UCSD-AML1 (cell line): Measurements from ENCODE around the gene ZNF337.
A peak's percentile ranks its signal among the peaks of the same experiment; 100 is the strongest.
"Not testable (repeated sequence)": the region's sequence is repeated elsewhere in the genome, so short reads cannot be mapped to it uniquely, and the experiment has no call there.

Experiments used
- DNase-seq: peaks from one replicate; lab custom pipeline; 2025; ENCODE audit not compliant: unreplicated experiment; lab: John Stamatoyannopoulos, UW

Gene ZNF337

DNA sequence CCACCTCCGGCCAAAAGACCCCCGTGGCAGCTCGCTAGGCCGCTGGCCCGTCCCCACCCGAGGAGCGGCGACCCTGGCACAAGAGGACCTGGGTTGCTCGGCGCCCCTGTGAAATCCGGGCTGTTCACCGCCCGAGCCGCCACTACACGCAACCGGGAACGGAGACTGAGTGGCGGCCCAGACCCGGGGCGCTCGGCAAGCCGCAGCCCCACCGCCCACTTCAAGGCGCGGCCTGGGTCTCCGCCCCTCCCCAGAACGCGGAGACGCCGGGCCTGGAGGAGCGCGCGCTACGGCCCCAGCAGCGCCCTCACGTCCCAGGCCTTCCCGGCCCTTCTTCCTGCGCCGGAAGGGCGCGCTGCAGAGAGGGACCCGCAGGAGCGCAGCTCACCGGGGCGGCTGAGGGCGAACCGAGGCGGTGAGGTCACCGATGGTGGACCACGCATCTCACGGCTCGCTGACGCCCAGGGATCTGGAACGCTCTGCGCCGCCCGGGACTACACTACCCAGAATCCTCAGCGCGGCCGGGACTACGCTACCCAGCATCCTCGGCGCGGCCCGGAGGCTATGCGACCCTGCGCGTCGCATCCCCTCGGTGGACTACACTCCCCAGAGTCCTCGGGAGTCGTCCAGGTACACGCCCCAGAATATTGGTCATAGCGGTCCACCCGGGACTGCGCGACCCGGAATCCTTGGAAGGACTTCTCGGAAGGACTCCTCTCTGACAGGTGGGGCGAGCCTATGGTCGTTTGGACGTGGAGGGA lies at the start of gene ZNF337:
ZNF337 (minus strand) TSS at position 483 of the 761 bp plus-strand sequence. CDS start 10,436 bp downstream, outside the sequence.
- DNase-seq: peak; percentile 97

- DNase-seq: no peak
Observed at GRCh38 chr20:25745738-25746137, 49.1 kb upstream of the ZNF337 start.

GRCh38 chr20:25745100-25745499 lies 48.4 kb upstream of the ZNF337 start:
- DNase-seq: no peak

DNA sequence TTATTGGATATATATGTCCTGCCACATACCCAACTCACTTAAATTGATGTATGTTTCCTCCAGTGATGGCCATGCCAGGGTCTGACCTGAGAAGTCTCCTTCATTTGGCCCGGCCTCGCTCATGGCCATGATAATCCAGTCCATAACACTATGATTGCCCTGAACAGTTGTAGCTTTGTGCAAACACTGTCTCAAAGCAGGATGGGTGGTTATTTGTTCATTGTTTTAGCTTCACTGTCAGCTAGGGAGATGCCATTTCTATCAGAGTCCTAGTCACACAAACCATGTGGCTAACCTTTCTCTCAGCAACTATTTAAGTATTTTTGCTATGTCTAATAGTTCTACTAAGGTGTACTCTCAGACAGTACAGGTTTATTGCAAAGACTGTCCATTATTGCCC lies 47.6 kb upstream of the ZNF337 start:
- no peak for DNase-seq

DNA sequence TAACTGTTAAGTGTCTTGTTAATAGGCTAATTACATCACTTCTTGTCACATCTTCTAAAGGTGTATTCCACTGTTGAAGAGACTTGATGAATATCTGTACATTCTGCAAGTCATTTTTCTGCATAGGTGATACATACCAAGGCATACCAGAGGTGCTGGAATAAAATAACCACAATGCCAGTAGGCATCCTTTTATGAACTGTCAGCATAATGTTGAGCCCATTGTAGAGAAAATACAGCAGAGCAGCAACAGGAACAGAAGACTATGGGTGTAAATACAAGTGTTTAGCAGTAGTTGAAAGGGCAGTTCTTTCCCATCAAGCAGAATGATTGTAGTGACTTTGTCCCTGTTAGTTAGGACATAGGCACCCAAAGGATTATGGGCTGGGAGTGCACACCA lies 44.4 kb upstream of the ZNF337 start:
- no peak for DNase-seq

- no peak for DNase-seq
Observed at GRCh38 chr20:25739615-25740320, 43.1 kb upstream of the ZNF337 start.

DNA sequence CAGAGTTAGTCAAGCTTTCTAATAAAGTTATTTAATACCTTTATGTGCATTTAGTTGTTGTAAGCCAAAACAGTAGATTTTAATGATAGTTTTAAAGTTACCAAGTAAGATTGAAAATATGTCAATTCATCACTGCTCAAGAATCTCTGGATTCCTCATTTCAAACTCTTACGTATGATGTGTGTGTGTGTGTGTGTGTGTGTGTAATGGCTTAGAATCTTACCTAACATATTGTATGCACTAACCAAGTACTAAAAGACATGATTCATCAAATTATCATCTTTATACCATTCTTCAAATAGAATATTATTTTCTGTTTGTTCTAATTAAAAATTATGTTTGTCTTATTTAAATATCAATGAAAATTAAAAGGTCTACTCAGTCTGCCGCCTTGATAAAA lies 41.5 kb upstream of the ZNF337 start:
- no peak for DNase-seq

GRCh38 chr20:25733903-25734302 lies 37.2 kb upstream of the ZNF337 start:
- DNase-seq: no peak

GRCh38 chr20:25730862-25731261 lies 34.2 kb upstream of the ZNF337 start:
- DNase-seq: no peak

DNA sequence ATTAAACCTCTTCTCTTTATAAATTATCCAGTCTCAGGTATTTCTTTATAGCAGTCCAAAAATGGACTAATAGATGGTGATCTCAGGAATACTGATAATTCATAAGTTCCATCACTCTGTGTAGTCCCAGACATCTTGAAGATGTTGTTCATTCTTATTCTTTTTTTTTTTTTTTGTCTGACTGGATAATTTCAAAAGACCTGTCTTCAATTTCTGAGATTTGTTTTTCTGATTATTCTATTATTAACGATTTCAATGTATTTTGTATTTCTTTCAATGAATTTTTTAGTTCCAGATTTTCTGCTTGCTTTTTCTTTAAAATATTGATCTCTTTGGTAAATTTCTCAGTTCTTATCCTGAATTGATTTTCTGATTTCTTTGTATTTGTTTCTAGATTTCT lies 29.7 kb upstream of the ZNF337 start:
- no peak for DNase-seq

DNA sequence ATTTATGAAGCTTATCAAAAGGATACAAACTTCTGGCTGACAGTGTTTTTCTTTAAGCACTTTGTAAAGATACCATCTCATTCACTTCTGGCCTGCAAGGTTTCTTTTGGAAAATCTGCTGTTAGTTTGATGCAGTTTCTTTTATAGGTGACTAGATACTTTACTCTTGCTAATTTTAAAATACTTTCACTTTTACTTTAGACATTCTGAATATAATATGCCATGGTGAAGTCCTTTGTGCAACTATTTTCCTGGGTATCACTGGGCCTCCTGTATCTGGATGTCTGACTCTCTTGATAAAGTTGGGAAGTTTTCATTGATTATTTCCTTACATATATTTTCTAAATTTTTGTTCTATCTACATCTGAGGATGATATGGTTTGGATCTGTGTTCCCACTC lies 29.0 kb upstream of the ZNF337 start:
- DNase-seq: no peak

DNA sequence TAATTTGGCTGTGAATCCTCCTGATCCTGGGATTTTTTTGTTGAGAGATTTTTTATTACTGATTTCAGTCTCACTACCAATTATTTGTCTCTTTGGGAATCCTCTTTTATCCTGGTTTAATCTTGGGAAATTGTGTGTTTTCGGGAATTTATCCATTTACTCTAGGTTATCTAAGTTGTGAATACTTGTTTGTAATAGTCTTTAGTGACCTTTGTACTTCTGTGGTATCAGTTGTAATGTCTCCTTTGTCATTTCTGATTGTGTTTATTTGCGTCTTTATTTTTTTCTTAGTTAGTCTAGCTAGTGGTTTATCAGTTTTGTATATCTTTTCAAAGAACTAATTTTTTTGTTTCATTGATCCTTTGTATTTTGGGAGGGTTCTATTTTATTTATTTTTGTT lies 27.3 kb upstream of the ZNF337 start:
- no peak for DNase-seq

DNA sequence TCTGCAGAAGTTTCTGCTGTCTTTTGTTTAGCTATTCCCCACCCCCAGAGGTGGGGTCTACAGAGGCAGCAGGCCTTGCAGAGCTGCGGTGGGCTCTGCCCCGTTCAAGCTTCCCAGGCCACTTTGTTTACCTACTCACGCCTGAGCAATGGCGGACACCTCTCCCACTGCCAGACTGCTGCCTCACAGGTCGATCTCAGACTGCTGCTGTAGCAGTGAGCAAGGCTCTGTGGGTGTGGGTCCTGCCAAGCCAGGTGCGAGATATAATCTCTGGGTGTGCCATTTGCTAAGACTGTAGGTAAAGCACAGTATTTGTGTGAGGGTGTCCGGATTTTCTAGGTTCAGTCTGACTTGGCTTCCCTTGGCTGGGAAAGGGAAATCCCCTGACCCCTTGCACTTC lies 23.6 kb upstream of the ZNF337 start:
- DNase-seq: no peak

- DNase-seq: not testable (repeated sequence)
Observed at GRCh38 chr20:25718896-25719809, 22.5 kb upstream of the ZNF337 start.

DNA sequence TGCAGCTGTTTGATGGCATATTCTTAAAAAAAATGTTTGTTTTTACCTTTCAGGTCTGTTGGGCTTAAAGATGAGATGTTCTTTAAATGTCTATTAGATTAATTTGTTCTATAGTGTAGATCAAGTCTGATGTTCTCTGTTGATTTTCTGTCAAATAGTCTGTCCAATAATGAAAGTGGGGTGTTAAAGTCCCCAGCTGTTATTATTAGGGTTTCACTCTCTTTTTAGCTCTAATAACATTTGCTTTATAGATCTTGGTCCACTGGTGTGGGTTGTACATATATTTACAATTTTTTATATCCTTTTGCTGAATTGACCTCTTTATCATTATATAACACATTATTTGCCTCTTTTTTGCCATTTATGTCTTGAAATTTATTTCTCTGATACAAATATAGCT lies 11.0 kb upstream of the ZNF337 start:
- no peak for DNase-seq

DNA sequence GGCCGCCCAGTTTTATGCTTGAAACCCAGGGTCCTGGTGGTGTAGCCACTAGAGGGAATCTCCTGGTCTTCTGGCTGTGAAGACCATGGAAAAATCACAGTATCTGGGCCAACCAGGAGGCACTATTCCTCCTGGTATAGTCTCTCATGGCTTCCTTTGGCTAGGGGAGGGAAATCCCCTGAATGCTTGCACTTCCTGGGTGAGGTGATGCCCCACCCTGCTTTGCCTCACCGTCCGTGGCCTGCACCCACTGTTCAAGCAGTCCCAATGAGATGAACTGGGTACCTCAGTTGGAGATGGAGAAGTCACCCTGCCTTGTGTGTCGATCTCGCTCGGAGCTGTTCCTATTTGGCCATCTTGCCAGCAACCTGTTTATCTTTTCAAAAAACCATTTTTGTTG lies 10.1 kb upstream of the ZNF337 start:
- no peak for DNase-seq

DNA sequence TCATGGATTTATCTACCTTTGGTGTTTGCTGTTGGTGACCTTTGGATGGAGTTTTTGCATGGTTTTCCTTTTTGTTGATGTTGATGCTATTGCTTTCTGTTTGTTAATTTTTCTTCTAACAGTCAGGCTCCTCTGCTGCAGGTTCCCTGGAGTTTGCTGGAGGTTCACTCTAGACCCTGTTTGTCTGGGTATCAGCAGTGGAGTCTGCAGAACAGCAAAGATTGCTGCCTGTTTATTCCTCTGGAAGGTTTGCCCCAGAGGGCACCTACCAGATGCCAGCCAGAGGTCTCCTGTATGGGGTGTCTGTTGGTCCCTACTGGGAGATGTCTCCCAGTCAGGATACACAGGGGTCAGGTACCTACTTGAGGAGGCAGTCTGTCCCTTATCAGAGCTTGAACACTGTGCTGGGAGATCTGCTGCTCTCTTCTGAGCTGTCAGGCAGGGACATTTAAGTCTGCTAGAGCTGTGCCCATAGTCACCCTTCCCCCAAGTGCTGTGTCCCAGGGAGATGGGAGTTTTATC lies 9.2 kb upstream of the ZNF337 start:
- no peak for DNase-seq

DNA sequence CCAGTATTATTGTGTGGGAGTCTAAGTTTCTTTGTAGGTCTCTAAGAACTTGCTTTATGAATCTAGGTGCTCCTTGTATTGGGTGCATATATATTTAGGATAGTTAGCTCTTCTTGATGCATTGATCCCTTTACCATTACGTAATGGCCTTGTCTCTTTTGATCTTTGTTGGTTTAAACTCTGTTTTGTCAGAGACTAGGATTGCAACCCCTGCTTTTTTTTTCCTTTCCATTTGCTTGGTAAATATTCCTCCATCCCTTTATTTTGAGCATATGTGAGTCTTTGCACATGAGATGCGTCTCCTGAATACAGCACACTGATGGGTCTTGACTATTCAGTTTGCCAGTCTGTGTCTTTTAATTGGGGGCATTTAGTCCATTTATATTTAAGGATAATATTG lies 7.7 kb upstream of the ZNF337 start:
- not testable (repeated sequence) for DNase-seq

DNA sequence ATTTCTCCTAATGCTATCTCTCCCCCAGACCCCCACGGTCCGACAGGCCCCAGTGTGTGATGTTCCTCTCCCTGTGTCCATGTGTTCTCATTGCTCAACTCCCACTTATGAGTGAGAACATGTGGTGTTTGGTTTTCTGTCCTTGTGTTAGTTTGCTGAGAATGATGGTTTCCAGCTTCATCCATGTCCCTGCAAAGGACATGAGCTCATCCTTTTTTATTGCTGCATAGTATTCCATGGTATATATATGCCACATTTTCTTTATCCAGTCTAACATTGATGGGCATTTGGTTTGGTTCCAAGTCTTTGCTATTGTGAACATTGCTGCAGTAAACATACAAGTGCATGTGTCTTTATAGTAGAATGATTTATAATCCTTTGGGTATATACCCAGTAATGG lies 4.2 kb upstream of the ZNF337 start:
- not testable (repeated sequence) for DNase-seq

- no peak for DNase-seq
Observed at GRCh38 chr20:25699914-25700313, 3.3 kb upstream of the ZNF337 start.

- DNase-seq: no peak
Observed at GRCh38 chr20:25697132-25697446, 436 bp upstream of the ZNF337 start.
